DND-41 (cell line): Measurements from ENCODE around the gene PYGO2.

ENCODE experiments used
- ATAC-seq: fragments of 200-7000 bp; cut with Tn5 transposase; 3 replicates; pipeline ENCODE4 v1.9.1; 2021; ENCODE audit warnings: low read depth; ENCODE audit not compliant: insufficient read depth
- DNase-seq: peaks from one replicate; pipeline ENCODE4 v3.0.0-alpha.2; 2020
- H2AFZ ChIP-seq: 2 replicates; pipeline ENCODE4 v1.6.0; 2012; ENCODE audit warnings: low read depth, low read length
- H3K27ac ChIP-seq: 2 replicates; pipeline ENCODE4 v1.5.1; 2012; ENCODE audit warnings: low read length, inconsistent platforms
- H3K27me3 ChIP-seq: fragments of 200-600 bp; sonication (generic); 2 replicates; pipeline ENCODE4 v1.6.0; 2012; ENCODE audit warnings: low read length, mild to moderate bottlenecking, inconsistent platforms; ENCODE audit not compliant: insufficient read depth, poor library complexity
- H3K36me3 ChIP-seq: 2 replicates; pipeline ENCODE4 v1.5.1; 2012; ENCODE audit warnings: low read length, inconsistent platforms; ENCODE audit not compliant: insufficient read depth
- H3K4me1 ChIP-seq: 2 replicates; pipeline ENCODE4 v1.5.1; 2012; ENCODE audit warnings: mild to moderate bottlenecking, low read length; ENCODE audit not compliant: insufficient read depth
- H3K4me2 ChIP-seq: 2 replicates; pipeline ENCODE4 v1.6.0; 2012; ENCODE audit warnings: mild to moderate bottlenecking, moderate library complexity, low read length, inconsistent platforms; ENCODE audit not compliant: insufficient read depth
- H3K4me3 ChIP-seq, 2 experiments: fragments of 200-600 bp in 1 of 2; shearing (Covaris generic) in 1 of 2; 2 replicates each; pipeline ENCODE4 v1.5.1; 2012 to 2016; ENCODE audit warnings: inconsistent platforms in 2 of 2, low read length in 2 of 2, mild to moderate bottlenecking in 2 of 2, low read depth in 1 of 2, moderate library complexity in 1 of 2
- H3K79me2 ChIP-seq: 2 replicates; pipeline ENCODE4 v1.6.0; 2012; ENCODE audit warnings: low read length, inconsistent platforms; ENCODE audit not compliant: insufficient read depth
- H3K9ac ChIP-seq: 2 replicates; pipeline ENCODE4 v1.6.0; 2012; ENCODE audit warnings: low read depth, mild to moderate bottlenecking, inconsistent platforms, low read length, moderate library complexity
- H3K9me3 ChIP-seq: 2 replicates; pipeline ENCODE4 v1.5.1; 2012; ENCODE audit warnings: low read length, moderate library complexity, mild to moderate bottlenecking, inconsistent platforms; ENCODE audit not compliant: insufficient read depth, severe bottlenecking
- H4K20me1 ChIP-seq: 2 replicates; pipeline ENCODE4 v1.6.0; 2012; ENCODE audit warnings: low read length; ENCODE audit not compliant: insufficient read depth
- CTCF ChIP-seq: IDR thresholded peaks from 2 replicates; pipeline ENCODE4 v1.5.1; 2012; ENCODE audit warnings: borderline replicate concordance, low read length, moderate library complexity, mild to moderate bottlenecking; ENCODE audit not compliant: poor library complexity, severe bottlenecking; ENCODE audit errors: extremely low read depth
- EZH2 ChIP-seq: IDR thresholded peaks from 3 replicates; pipeline ENCODE4 v1.6.1; 2012; ENCODE audit warnings: borderline replicate concordance, low read depth, mild to moderate bottlenecking, moderate library complexity, low read length, inconsistent platforms; ENCODE audit not compliant: severe bottlenecking

Gene PYGO2

GRCh38 chr1:154958681-154959425 lies 2.7 kb downstream of the PYGO2 start:
- no peak overlapping the region for H3K4me3 ChIP-seq
- H3K27ac ChIP-seq = no peak overlapping the region
- peaks cover 25% of the 10 kb centered on the region; the same call in 1 of the 2 replicates for H4K20me1 ChIP-seq
- H3K4me2 ChIP-seq = no peak overlapping the region
- peaks cover 27% of the 10 kb centered on the region for H3K36me3 ChIP-seq
- no peak overlapping the region for H3K9ac ChIP-seq
- DNase-seq (no peak), ATAC-seq (no peak)
- no peak overlapping the region for H2AFZ ChIP-seq
- peaks cover 54% of the 10 kb centered on the region for H3K79me2 ChIP-seq
- peaks cover 75% of the 10 kb centered on the region for H3K4me1 ChIP-seq
- H3K27me3 ChIP-seq = no peaks in the 10 kb centered on the region
- TF ChIP-seq EZH2 (no peak), CTCF (no peak)
- no peaks in the 10 kb centered on the region for H3K9me3 ChIP-seq

DNA sequence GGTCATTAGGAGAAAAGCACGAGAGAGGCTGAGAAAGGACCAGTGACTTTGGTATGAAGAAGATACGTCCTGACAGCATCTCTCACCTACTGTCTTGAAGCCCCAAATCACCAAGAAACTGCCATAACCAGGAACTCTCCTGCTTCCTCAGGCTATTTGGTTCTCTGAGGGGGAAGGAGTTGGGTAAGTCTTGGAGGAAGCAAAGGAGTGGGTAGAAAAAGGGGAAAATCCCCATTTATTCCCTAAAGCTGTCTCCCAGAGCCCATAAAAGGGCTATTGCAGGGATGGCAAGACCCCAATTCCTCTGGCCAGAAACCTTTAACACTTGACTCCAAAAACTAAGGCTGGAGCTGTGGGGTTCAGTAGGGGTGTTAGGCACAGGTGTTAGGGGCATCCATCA lies 3.5 kb downstream of the PYGO2 start:
- DNase-seq = no peak
- no peak for ATAC-seq
- Histone ChIP-seq H3K27ac (no peak overlapping the region), H3K79me2 (peaks cover 54% of the 10 kb centered on the region), H3K4me2 (no peak overlapping the region), H4K20me1 (peaks cover 25% of the 10 kb centered on the region), H3K9ac (no peak overlapping the region), H3K4me1 (peaks cover 75% of the 10 kb centered on the region), H3K4me3 (no peak overlapping the region), H2AFZ (no peak overlapping the region), H3K36me3 (peaks cover 19% of the 10 kb centered on the region), H3K9me3 (no peaks in the 10 kb centered on the region), H3K27me3 (no peaks in the 10 kb centered on the region)
- TF ChIP-seq CTCF = no peak
- TF ChIP-seq EZH2 = no peak

- H3K27ac ChIP-seq = no peak overlapping the region; the same call in 1 of the 2 replicates
- peaks cover 50% of the 10 kb centered on the region for H3K79me2 ChIP-seq
- no peaks in the 10 kb centered on the region for H3K27me3 ChIP-seq
- H3K4me2 ChIP-seq = no peak overlapping the region
- H2AFZ ChIP-seq = no peak overlapping the region
- TF ChIP-seq EZH2 = no peak
- no peak for TF ChIP-seq CTCF
- no peak overlapping the region for H3K4me3 ChIP-seq
- peaks cover 25% of the 10 kb centered on the region for H4K20me1 ChIP-seq
- H3K4me1 ChIP-seq = peaks cover 71% of the 10 kb centered on the region
- DNase-seq (no peak), ATAC-seq (no peak)
- no peaks in the 10 kb centered on the region for H3K9me3 ChIP-seq
- no peak overlapping the region for H3K9ac ChIP-seq
- H3K36me3 ChIP-seq = peaks cover 15% of the 10 kb centered on the region
Observed at GRCh38 chr1:154957091-154957657, 4.4 kb downstream of the PYGO2 start.
